IPS-20b (cell line): ENCODE measurements around the gene RAD50.

Experiments used
- H3K27ac ChIP-seq: one replicate; pipeline ENCODE4 v1.5.1; 2013; ENCODE audit warnings: low read length
- H3K27me3 ChIP-seq: 2 replicates; pipeline ENCODE4 v1.6.1; 2013; ENCODE audit warnings: mild to moderate bottlenecking, low read length, inconsistent platforms; ENCODE audit not compliant: insufficient read depth
- H3K36me3 ChIP-seq: 2 replicates; pipeline ENCODE4 v1.6.1; 2013; ENCODE audit warnings: low read depth, mild to moderate bottlenecking, inconsistent platforms, low read length, moderate library complexity; ENCODE audit not compliant: insufficient read depth
- H3K4me1 ChIP-seq: 2 replicates; pipeline ENCODE4 v1.6.1; 2013; ENCODE audit warnings: mild to moderate bottlenecking, control low read depth, inconsistent platforms, low read length, moderate library complexity; ENCODE audit not compliant: insufficient read depth
- H3K4me3 ChIP-seq: 2 replicates; pipeline ENCODE4 v1.5.1; 2013; ENCODE audit warnings: mild to moderate bottlenecking, low read length, inconsistent platforms
- H3K9ac ChIP-seq: 2 replicates; pipeline ENCODE4 v1.6.1; 2013; ENCODE audit warnings: low read depth, mild to moderate bottlenecking, inconsistent platforms, low read length, moderate library complexity
- H3K9me3 ChIP-seq: 2 replicates; pipeline ENCODE4 v1.6.1; 2013; ENCODE audit warnings: mild to moderate bottlenecking, low read depth, low read length, inconsistent platforms; ENCODE audit not compliant: insufficient read depth

RAD50 gene

GRCh38 chr5:132656774-132657355 lies 100.1 kb downstream of the RAD50 start:
- H3K27ac ChIP-seq, result no peak overlapping the region
- no peak overlapping the region for H3K9ac ChIP-seq
- H3K4me1 ChIP-seq, result no peaks in the 10 kb centered on the region
- no peaks in the 10 kb centered on the region for H3K36me3 ChIP-seq
- H3K9me3 ChIP-seq, result no peaks in the 10 kb centered on the region
- H3K27me3 ChIP-seq, result peaks cover 51% of the 10 kb centered on the region
- H3K4me3 ChIP-seq, result peak overlapping the region; percentile 56; the same call in 1 of the 2 replicates

- Histone ChIP-seq H3K9me3 (no peaks in the 10 kb centered on the region), H3K36me3 (no peaks in the 10 kb centered on the region), H3K9ac (no peak within 1 kb of the TSS), H3K4me1 (no peaks in the 10 kb centered on the region), H3K27ac (no peak within 1 kb of the TSS), H3K4me3 (no peak within 1 kb of the TSS), H3K27me3 (peaks cover 51% of the 10 kb centered on the region)
These were observed 101.1 kb downstream of the RAD50 start, which contains the start of gene IL13 for GRCh38 chr5:132657676-132658380. TSS of gene IL13 (plus strand) at chr5:132658173. CDS start at chr5:132658187, 14 bp downstream.

GRCh38 chr5:132658381-132659302 lies 101.9 kb downstream of the RAD50 start:
- Histone ChIP-seq H3K9ac (no peak overlapping the region), H3K27me3 (peaks cover 45% of the 10 kb centered on the region), H3K9me3 (no peaks in the 10 kb centered on the region), H3K4me3 (no peak overlapping the region), H3K27ac (no peak overlapping the region), H3K4me1 (no peaks in the 10 kb centered on the region), H3K36me3 (no peaks in the 10 kb centered on the region)

GRCh38 chr5:132659598-132660493 lies 103.1 kb downstream of the RAD50 start:
- no peaks in the 10 kb centered on the region for H3K4me1 ChIP-seq
- H3K9ac ChIP-seq, result no peak overlapping the region
- H3K36me3 ChIP-seq, result no peaks in the 10 kb centered on the region
- H3K9me3 ChIP-seq, result no peaks in the 10 kb centered on the region
- H3K27me3 ChIP-seq, result peaks cover 33% of the 10 kb centered on the region
- no peak overlapping the region for H3K27ac ChIP-seq
- no peak overlapping the region for H3K4me3 ChIP-seq

GRCh38 chr5:132661231-132662003 lies 104.6 kb downstream of the RAD50 start:
- H3K27ac ChIP-seq, result no peak overlapping the region
- H3K27me3 ChIP-seq, result peaks cover 17% of the 10 kb centered on the region
- no peaks in the 10 kb centered on the region for H3K9me3 ChIP-seq
- no peak overlapping the region for H3K9ac ChIP-seq
- no peaks in the 10 kb centered on the region for H3K4me1 ChIP-seq
- H3K36me3 ChIP-seq, result no peaks in the 10 kb centered on the region
- no peak overlapping the region for H3K4me3 ChIP-seq

- no peaks in the 10 kb centered on the region for H3K9me3 ChIP-seq
- H3K27ac ChIP-seq, result no peak overlapping the region
- no peaks in the 10 kb centered on the region for H3K36me3 ChIP-seq
- no peaks in the 10 kb centered on the region for H3K4me1 ChIP-seq
- H3K4me3 ChIP-seq, result no peak overlapping the region
- H3K27me3 ChIP-seq, result peaks cover 12% of the 10 kb centered on the region
- H3K9ac ChIP-seq, result no peak overlapping the region
These were observed 105.2 kb downstream of the RAD50 start for GRCh38 chr5:132662004-132662401.

- H3K36me3 ChIP-seq, result no peaks in the 10 kb centered on the region
- no peak overlapping the region for H3K4me3 ChIP-seq
- no peaks in the 10 kb centered on the region for H3K4me1 ChIP-seq
- no peaks in the 10 kb centered on the region for H3K9me3 ChIP-seq
- H3K27me3 ChIP-seq, result peaks cover under 1% of the 10 kb centered on the region; the same call in 1 of the 2 replicates
- H3K27ac ChIP-seq, result no peak overlapping the region
- no peak overlapping the region for H3K9ac ChIP-seq
These were observed 106.4 kb downstream of the RAD50 start for GRCh38 chr5:132662925-132663770.

GRCh38 chr5:132663771-132664695 lies 107.3 kb downstream of the RAD50 start:
- H3K36me3 ChIP-seq, result no peaks in the 10 kb centered on the region
- H3K27me3 ChIP-seq, result no peaks in the 10 kb centered on the region
- no peaks in the 10 kb centered on the region for H3K9me3 ChIP-seq
- no peaks in the 10 kb centered on the region for H3K4me1 ChIP-seq
- H3K4me3 ChIP-seq, result no peak overlapping the region
- no peak overlapping the region for H3K27ac ChIP-seq
- no peak overlapping the region for H3K9ac ChIP-seq

GRCh38 chr5:132664696-132665209 lies 108.0 kb downstream of the RAD50 start:
- Histone ChIP-seq H3K9me3 (no peaks in the 10 kb centered on the region), H3K27ac (no peak overlapping the region), H3K36me3 (no peaks in the 10 kb centered on the region), H3K27me3 (no peaks in the 10 kb centered on the region), H3K4me3 (no peak overlapping the region), H3K4me1 (no peaks in the 10 kb centered on the region), H3K9ac (no peak overlapping the region)
